Superior temporal gyrus (tissue), 1 donor: ENCODE measurements around the gene GMEB1.
A peak's percentile ranks its signal among the peaks of the same experiment; 100 is the strongest.
"Not testable (repeated sequence)": the region's sequence is repeated elsewhere in the genome, so short reads cannot be mapped to it uniquely, and the experiment has no call there.

Experiments
- DNase-seq: peaks from one replicate; pipeline ENCODE4 v3.0.0-alpha.2; 2016; ENCODE audit errors: extremely low spot score

GMEB1 gene

GRCh38 chr1:28672971-28673370 is 4.4 kb downstream of the GMEB1 start:
- DNase-seq: not testable (repeated sequence)

- no peak for DNase-seq
Measured at GRCh38 chr1:28675924-28676257, 7.3 kb downstream of the GMEB1 start.

DNA sequence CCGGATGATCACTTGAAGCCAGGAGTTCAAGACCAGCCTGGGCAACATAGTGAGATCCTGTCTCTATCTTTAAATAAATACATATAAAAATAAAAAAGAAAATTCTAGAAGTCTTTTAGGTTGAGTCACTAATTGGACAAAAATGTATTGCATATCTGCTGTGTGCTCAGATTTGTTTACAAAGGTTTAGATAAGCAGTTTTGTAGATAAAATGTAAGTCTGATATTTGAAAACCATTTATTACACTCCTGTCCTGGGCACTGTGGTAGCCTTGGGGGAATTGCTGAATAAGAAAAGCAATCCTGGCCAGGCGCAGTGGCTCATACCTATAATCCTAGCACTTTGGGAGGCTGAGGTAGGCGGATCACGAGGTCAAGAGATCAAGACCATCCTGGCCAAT is 11.6 kb downstream of the GMEB1 start:
- no peak for DNase-seq

GRCh38 chr1:28682840-28683239 is 14.3 kb downstream of the GMEB1 start:
- no peak for DNase-seq

GRCh38 chr1:28684937-28685336 is 16.4 kb downstream of the GMEB1 start:
- DNase-seq: no peak

GRCh38 chr1:28691627-28692026 is 23.0 kb downstream of the GMEB1 start:
- not testable (repeated sequence) for DNase-seq

- no peak for DNase-seq
Measured at GRCh38 chr1:28703629-28704028, 35.0 kb downstream of the GMEB1 start.

DNA sequence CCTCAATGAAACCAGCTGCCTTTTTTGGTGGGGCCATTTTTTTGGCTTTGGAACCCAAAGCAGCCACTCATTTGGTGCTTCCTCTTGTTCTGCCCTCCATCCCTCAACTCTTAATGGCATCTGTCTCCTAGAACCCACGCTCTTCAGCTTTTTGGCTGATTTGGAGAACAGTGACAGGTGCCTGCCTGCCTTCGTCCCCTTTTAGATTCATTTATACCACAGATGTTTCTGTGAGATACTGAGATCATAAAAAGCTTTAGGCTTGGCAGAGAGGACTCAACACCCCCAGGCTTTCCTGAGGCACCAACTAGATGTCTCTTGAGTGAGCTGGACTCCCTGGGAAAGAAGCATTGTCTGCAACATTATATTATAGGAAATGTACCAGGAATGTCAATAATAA is 47.8 kb downstream of the GMEB1 start:
- DNase-seq: peak; percentile 30

- DNase-seq: no peak
Measured at GRCh38 chr1:28718166-28718565, 49.6 kb downstream of the GMEB1 start.

GRCh38 chr1:28718586-28719331 is 50.2 kb downstream of the GMEB1 start:
- no peak for DNase-seq

DNA sequence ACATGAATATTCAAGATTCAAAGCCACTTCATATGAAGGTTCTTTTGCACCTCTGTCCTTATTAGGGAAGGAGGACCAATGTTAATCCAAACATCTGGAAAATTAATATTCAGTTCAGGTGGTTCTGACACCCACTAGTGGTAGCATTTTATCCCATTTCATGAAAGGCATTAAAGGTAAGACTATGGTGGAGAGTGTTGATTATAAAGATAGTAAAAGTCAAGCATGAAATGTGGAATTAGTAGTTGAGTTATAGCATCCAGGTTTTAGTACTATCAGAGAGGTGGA is 50.7 kb downstream of the GMEB1 start:
- DNase-seq: no peak

DNA sequence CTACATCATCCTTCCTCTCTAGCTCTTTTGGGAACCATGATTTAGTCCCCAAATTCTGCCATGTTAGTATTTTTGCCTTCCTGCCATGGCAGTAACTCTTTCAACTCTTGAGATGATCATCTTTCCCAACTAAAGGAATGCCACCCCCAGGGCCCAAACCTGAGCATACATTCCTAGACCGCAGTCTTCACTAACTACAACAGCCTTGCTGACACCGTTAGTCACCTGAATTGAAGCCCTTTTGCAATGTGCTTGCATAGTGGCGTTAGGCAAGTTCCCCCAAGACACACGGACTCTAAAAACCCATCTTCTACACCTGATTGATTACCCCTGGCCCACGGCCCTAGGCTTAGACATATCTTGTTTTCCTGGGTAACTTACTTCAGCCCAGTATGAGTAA is 51.8 kb downstream of the GMEB1 start:
- no peak for DNase-seq

DNA sequence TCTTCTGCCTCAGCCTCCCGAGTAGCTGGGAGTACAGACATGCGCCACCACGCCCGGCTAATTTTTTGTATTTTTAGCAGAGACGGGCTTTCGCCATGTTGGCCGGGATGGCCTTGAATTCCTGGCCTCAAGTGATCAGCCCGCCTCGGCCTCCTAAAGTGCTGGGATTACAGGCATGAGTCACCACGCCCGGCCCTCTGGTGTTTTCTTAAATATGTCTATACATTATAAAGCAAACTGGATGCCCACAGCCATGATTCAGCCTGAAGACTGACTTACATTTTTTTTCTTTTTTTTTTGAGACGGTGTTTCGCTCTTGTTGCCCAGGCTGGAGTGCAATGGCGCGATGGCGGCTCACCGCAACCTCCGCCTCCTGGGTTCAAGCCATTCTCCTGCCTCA is 53.3 kb downstream of the GMEB1 start:
- DNase-seq: not testable (repeated sequence)

- not testable (repeated sequence) for DNase-seq
Measured at GRCh38 chr1:28725365-28725764, 56.8 kb downstream of the GMEB1 start.

DNA sequence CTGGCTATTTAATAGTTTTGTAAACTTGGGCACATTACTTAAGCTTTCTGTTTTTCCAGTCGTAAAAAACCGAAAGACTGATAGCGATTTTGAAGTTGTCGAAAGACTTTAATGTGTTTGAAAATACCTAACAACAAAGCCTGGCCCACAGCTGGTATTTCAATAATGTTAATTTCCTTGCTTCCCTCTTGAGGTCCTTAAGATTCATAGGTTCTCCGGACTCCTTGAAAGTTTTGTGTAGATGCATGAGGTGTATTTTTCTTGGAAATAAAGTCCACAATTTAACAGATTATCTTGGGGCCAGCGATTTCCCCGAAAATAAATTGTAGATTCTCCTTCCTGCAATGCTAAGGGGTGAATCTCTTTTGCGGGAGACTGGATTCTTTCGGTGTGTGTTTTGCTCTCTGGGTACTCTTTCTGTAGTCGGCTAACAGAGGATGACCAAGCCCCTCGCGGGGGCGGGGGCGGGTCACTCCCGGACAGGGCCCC is 67.4 kb downstream of the GMEB1 start:
- no peak for DNase-seq

- DNase-seq: peak; percentile 96
Measured at GRCh38 chr1:28736450-28737306, 68.1 kb downstream of the GMEB1 start, which contains the start of gene YTHDF2. TSS of gene YTHDF2 (plus strand) at chr1:28736940. CDS start at chr1:28737121, 181 bp downstream.

GRCh38 chr1:28737307-28738132 is 68.9 kb downstream of the GMEB1 start:
- DNase-seq: no peak

GRCh38 chr1:28740118-28740517 is 71.5 kb downstream of the GMEB1 start:
- no peak for DNase-seq

GRCh38 chr1:28744184-28744583 is 75.6 kb downstream of the GMEB1 start:
- no peak for DNase-seq

- DNase-seq: no peak
Measured at GRCh38 chr1:28745653-28746173, 77.1 kb downstream of the GMEB1 start.

DNA sequence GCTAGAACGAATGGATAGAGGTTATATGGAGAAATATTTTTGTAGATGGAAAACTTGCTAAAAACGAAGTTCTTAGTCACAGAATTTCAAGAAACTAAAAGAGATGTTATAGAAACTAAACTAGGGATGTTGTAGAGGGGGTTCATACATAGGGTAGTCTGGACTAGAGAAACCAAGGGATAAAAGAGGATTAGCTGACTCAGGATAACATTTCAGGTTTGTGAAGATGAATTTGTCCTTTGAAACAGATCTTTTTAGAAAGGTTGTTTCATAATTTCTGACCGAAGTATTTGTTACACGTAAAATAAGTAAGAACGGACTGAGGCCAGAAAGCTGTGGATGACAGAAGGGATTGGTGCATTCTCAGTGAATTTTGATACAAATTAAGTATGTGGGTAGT is 81.7 kb downstream of the GMEB1 start:
- no peak for DNase-seq

DNA sequence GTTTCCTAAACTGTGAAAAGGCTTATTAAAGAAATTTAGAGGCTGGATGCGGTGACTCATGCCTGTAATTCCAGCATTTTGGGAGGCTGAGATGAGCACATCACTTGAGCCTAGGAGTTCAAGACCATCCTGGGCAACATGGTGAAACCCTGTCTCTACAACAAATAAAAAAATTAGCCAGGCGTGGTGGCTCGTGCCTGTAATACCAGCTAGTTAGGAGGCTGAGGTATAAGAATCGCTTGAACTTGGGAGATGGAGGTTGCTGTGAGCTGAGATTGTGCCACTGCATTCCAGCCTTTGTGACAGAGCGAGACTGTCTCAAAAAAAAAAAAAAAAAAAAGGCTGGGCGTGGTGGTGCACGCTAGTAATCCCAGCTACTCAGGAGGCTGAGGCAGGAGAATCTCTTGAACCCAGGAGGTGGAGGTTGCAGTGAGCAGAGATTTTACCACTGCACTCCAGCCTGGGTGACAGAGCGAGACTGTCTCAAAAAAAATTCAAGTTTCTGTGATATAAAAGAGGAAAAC is 82.2 kb downstream of the GMEB1 start:
- DNase-seq: not testable (repeated sequence)
